A673 (cell line): ENCODE results near the gene BBS5. TPM values are rescaled to one million over a fixed set of nuclear protein-coding genes. Genes with fewer than 3 reads are reported as not detected.

Experiments used
- BruUV-seq: library from RNA; stranded (reverse); fragments of 400-500 nt; replicated peaks from 2 replicates; lab custom pipeline; 2021; lab: Mats Ljungman, UMichigan
- CTCF ChIA-PET: fragments of 300-600 bp; sonication (Branson Sonifier 250); formaldehyde crosslinking; loops from one replicate; lab custom pipeline; 2022; ENCODE audit warnings: antibody characterized with exemption; lab: Charles Lee
- POLR2A ChIA-PET: fragments of 300-600 bp; sonication (Branson Sonifier 250); formaldehyde crosslinking; loops from one replicate; lab custom pipeline; 2022; ENCODE audit warnings: antibody characterized with exemption; ENCODE audit not compliant: low non-redundant PET; lab: Charles Lee
- DNase-seq: peaks from one replicate; pipeline ENCODE4 v3.0.0-alpha.2; 2015; ENCODE audit warnings: low spot score
- H3K27ac ChIP-seq: fragments of 200-600 bp; sonication (generic); 2 replicates; pipeline ENCODE4 v1.5.1; 2016; ENCODE audit warnings: mixed run types, low read depth, mild to moderate bottlenecking, mixed read lengths, antibody characterized with exemption, low read length; ENCODE audit not compliant: poor library complexity, severe bottlenecking
- H3K27me3 ChIP-seq: fragments of 200-600 bp; sonication (generic); replicated peaks from 2 replicates; pipeline ENCODE4 v1.6.1; 2017; ENCODE audit warnings: mixed run types, low read depth, mild to moderate bottlenecking, mixed read lengths, antibody characterized with exemption, low read length; ENCODE audit not compliant: insufficient read depth, poor library complexity
- H3K36me3 ChIP-seq: fragments of 200-600 bp; sonication (generic); 2 replicates; pipeline ENCODE4 v1.6.1; 2016; ENCODE audit warnings: mixed run types, mild to moderate bottlenecking, mixed read lengths, antibody characterized with exemption, low read length; ENCODE audit not compliant: insufficient read depth, poor library complexity, severe bottlenecking
- H3K4me1 ChIP-seq: fragments of 200-600 bp; sonication (generic); 2 replicates; pipeline ENCODE4 v1.6.1; 2017; ENCODE audit warnings: mixed run types, mild to moderate bottlenecking, mixed read lengths, antibody characterized with exemption, low read length; ENCODE audit not compliant: insufficient read depth, poor library complexity, severe bottlenecking
- H3K4me3 ChIP-seq: fragments of 200-600 bp; sonication (generic); 2 replicates; pipeline ENCODE4 v1.5.1; 2016; ENCODE audit warnings: low read depth, mixed run types, mild to moderate bottlenecking, mixed read lengths, low read length; ENCODE audit not compliant: poor library complexity, severe bottlenecking
- H3K9me3 ChIP-seq: fragments of 200-600 bp; sonication (generic); 2 replicates; pipeline ENCODE4 v1.6.1; 2016; ENCODE audit warnings: mixed run types, low read depth, mild to moderate bottlenecking, mixed read lengths, antibody characterized with exemption, low read length; ENCODE audit not compliant: poor library complexity, severe bottlenecking
- EZH2 ChIP-seq: fragments of 200-600 bp; sonication (generic); IDR thresholded peaks from 2 replicates; pipeline ENCODE4 v1.6.1; 2017; ENCODE audit warnings: borderline replicate concordance, low read depth, mild to moderate bottlenecking, mixed read lengths, antibody characterized with exemption, low read length; ENCODE audit not compliant: poor library complexity, severe bottlenecking
- intact Hi-C: fragments of 100-400 bp; cut with micrococcal nuclease; formaldehyde crosslinking; loops from one replicate; pipeline ENCODE4 v1.10.0; 2022; ENCODE audit not compliant: unreplicated experiment
- total RNA-seq: library from RNA; stranded (reverse); gene quantifications from 2 replicates; pipeline ENCODE4 v1.2.3, GENCODE V29; 2021
- TF ChIP-seq, protein P1 (sequence below): fragments of 300-800, 200-600 bp; sonication (generic); conservative IDR thresholded peaks from 2 replicates; pipeline ENCODE4 v1.5.1; 2017; ENCODE audit warnings: low read depth, mild to moderate bottlenecking, antibody characterized with exemption, low read length, moderate library complexity, mixed read lengths

The BBS5 gene
- total RNA-seq, 1 experiment from 2014 or later = 11.5 TPM

DNA sequence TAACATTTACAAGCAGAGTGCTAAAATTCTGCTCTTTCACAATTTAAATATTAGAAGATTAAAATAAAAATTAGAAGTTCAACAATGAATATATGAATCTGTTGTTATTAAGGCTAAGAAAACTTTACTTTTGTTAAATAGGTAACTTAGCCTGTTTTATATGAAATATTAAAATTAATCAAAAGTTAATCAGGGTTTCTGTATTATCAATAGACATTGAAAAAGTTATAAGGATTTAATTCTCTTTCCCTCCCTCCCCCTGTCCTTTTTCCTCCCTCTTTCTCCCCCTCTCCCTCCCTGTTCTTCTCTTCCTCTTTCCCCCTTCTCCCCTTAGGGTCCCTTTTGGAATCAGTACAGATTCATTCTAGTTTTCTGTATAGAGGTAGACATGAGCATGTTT is 12.1 kb downstream of the BBS5 start:
- Histone ChIP-seq H3K4me3 (no peak overlapping the region), H3K9me3 (no peaks in the 10 kb centered on the region), H3K4me1 (no peaks in the 10 kb centered on the region), H3K27ac (no peak overlapping the region), H3K27me3 (no peaks in the 10 kb centered on the region), H3K36me3 (no peaks in the 10 kb centered on the region)
- TF ChIP-seq, protein P1, sequence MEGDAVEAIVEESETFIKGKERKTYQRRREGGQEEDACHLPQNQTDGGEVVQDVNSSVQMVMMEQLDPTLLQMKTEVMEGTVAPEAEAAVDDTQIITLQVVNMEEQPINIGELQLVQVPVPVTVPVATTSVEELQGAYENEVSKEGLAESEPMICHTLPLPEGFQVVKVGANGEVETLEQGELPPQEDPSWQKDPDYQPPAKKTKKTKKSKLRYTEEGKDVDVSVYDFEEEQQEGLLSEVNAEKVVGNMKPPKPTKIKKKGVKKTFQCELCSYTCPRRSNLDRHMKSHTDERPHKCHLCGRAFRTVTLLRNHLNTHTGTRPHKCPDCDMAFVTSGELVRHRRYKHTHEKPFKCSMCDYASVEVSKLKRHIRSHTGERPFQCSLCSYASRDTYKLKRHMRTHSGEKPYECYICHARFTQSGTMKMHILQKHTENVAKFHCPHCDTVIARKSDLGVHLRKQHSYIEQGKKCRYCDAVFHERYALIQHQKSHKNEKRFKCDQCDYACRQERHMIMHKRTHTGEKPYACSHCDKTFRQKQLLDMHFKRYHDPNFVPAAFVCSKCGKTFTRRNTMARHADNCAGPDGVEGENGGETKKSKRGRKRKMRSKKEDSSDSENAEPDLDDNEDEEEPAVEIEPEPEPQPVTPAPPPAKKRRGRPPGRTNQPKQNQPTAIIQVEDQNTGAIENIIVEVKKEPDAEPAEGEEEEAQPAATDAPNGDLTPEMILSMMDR = no peak
- no peak for TF ChIP-seq EZH2
- intact Hi-C loops = no loop called here
- ChIA-PET CTCF (no interaction called here), POLR2A (no interaction called here)
- no TSS peak for BruUV-seq
- DNase-seq = no peak

DNA sequence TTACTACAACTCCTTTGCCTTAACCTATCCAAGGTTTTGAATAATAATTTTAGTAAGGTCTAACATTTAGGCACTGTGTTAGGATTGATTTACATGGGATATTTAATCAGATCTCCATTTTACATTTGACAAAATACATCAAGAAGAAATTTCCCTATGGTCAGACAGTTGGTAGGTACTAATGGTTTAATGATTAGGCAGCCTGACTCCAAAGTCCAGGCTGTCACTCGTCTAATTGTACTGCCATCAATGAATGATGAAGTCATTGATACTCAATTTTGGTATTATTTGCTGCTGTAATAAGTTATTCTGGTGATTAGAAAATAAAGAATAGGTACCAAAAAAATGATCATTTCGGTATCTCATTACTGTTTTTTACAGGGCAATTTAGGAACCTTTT is 14.1 kb downstream of the BBS5 start:
- Histone ChIP-seq H3K9me3 (no peaks in the 10 kb centered on the region), H3K27ac (no peak overlapping the region), H3K27me3 (no peaks in the 10 kb centered on the region), H3K4me3 (no peak overlapping the region), H3K36me3 (no peaks in the 10 kb centered on the region), H3K4me1 (no peaks in the 10 kb centered on the region)
- no TSS peak for BruUV-seq
- TF ChIP-seq EZH2 = no peak
- TF ChIP-seq, protein P1 = no peak
- ChIA-PET CTCF (no interaction called here), POLR2A (no interaction called here)
- intact Hi-C loops = no loop called here
- no peak for DNase-seq

GRCh38 chr2:169495310-169495928 is 16.1 kb downstream of the BBS5 start:
- Histone ChIP-seq H3K36me3 (no peaks in the 10 kb centered on the region), H3K27ac (no peak overlapping the region), H3K9me3 (no peaks in the 10 kb centered on the region), H3K4me1 (no peaks in the 10 kb centered on the region), H3K27me3 (no peaks in the 10 kb centered on the region), H3K4me3 (no peak overlapping the region)
- DNase-seq = no peak
- intact Hi-C loops = no loop called here
- no TSS peak for BruUV-seq
- CTCF ChIA-PET = no interaction called here
- POLR2A ChIA-PET = no interaction called here
- no peak for TF ChIP-seq EZH2
- TF ChIP-seq, protein P1 = no peak
